Liver (tissue), 3 donors: ENCODE measurements around the gene PNPLA3.

Experiments
- ATF3 ChIP-seq: IDR thresholded peaks from 2 replicates; pipeline ENCODE4 v1.6.1; 2016; ENCODE audit warnings: antibody characterized with exemption
- CTCF ChIP-seq: fragments of 150-350 bp; IDR thresholded peaks from 2 replicates; pipeline ENCODE4 v1.5.1; 2017; ENCODE audit warnings: improper control_type of control experiment, low read depth, low read length; ENCODE audit not compliant: missing input control
- EGR1 ChIP-seq, 2 donors: IDR thresholded peaks; 2 replicates each; pipeline ENCODE4 v1.6.1; 2016 to 2018; ENCODE audit warnings: antibody characterized with exemption in 2 of 2, low read depth in 2 of 2
- FOXA1 ChIP-seq: IDR thresholded peaks from 2 replicates; pipeline ENCODE4 v1.6.1; 2016; ENCODE audit warnings: antibody characterized with exemption
- GABPA ChIP-seq, 2 donors: IDR thresholded peaks in 1 of 2; conservative IDR thresholded peaks in 1 of 2; 2 replicates each; pipeline ENCODE4 v1.6.1; 2016; ENCODE audit warnings: antibody characterized with exemption in 2 of 2, mild to moderate bottlenecking in 1 of 2, moderate library complexity in 1 of 2
- JUND ChIP-seq, 2 donors: IDR thresholded peaks; 2 replicates each; pipeline ENCODE4 v1.6.1; 2016; ENCODE audit warnings: antibody characterized with exemption in 2 of 2
- MAX ChIP-seq: IDR thresholded peaks from 2 replicates; pipeline ENCODE4 v1.6.1; 2016; ENCODE audit warnings: antibody characterized with exemption
- RAD21 ChIP-seq, 2 donors: IDR thresholded peaks; 2 replicates each; pipeline ENCODE4 v1.6.1; 2016; ENCODE audit warnings: antibody characterized with exemption in 2 of 2, mild to moderate bottlenecking in 2 of 2
- REST ChIP-seq: IDR thresholded peaks from 2 replicates; pipeline ENCODE4 v1.6.1; 2016; ENCODE audit warnings: antibody characterized with exemption, mild to moderate bottlenecking
- RXRA ChIP-seq, 2 donors: IDR thresholded peaks; 2 replicates each; pipeline ENCODE4 v1.6.1; 2017 to 2018; ENCODE audit warnings: antibody characterized with exemption in 2 of 2, mild to moderate bottlenecking in 1 of 2
- SP1 ChIP-seq: IDR thresholded peaks from 2 replicates; pipeline ENCODE4 v1.6.1; 2018; ENCODE audit warnings: antibody characterized with exemption, mild to moderate bottlenecking
- TAF1 ChIP-seq: conservative IDR thresholded peaks from 2 replicates; pipeline ENCODE4 v1.6.1; 2016; ENCODE audit warnings: antibody characterized with exemption, mild to moderate bottlenecking
- YY1 ChIP-seq: IDR thresholded peaks from 2 replicates; pipeline ENCODE4 v1.6.1; 2016; ENCODE audit warnings: antibody characterized with exemption, mild to moderate bottlenecking
- ZBTB33 ChIP-seq: IDR thresholded peaks from 2 replicates; pipeline ENCODE4 v1.6.1; 2016; ENCODE audit warnings: antibody characterized with exemption
- donor health status: healthy.
- donor health status: healthy.

- no peak for TF ChIP-seq ATF3
- TF ChIP-seq CTCF: no peak
- no peak for TF ChIP-seq YY1
- no peak for TF ChIP-seq EGR1 (IDR thresholded peaks at IDR 0.05; ENCODE audit: low read depth in 2 of 2)
- TF ChIP-seq REST: no peak
- no peak for TF ChIP-seq JUND (IDR thresholded peaks at IDR 0.05)
- no peak for TF ChIP-seq TAF1
- no peak for TF ChIP-seq RAD21 (IDR thresholded peaks at IDR 0.05)
- no peak for TF ChIP-seq MAX
- TF ChIP-seq ZBTB33: no peak
- no peak for TF ChIP-seq GABPA (IDR thresholded peaks at IDR 0.05 in 1 of 2, conservative IDR thresholded peaks at IDR 0.05 in 1 of 2)
- no peak for TF ChIP-seq RXRA (IDR thresholded peaks at IDR 0.05)
- no peak for TF ChIP-seq SP1
- no peak for TF ChIP-seq FOXA1
Observed at GRCh38 chr22:43941449-43941848, 17.8 kb downstream of the PNPLA3 start.
